ENCODE data around the gene TPCN2.
"Not testable (repeated sequence)": the region's sequence is repeated elsewhere in the genome, so short reads cannot be mapped to it uniquely, and the experiment has no call there.

The TPCN2 gene

GRCh38 chr11:69131644-69132300, 83.0 kb downstream of the TPCN2 start:
- Histone ChIP-seq H4K20me1 (ENCODE audit: insufficient read depth, low read length) (no peaks in the 10 kb centered on the region), H3K27ac (ENCODE audit: low read length) (no peak overlapping the region), H3K4me1 (ENCODE audit: insufficient read depth, low read length) (no peaks in the 10 kb centered on the region), H3K27me3 (ENCODE audit: insufficient read depth, low read length, poor library complexity) (no peaks in the 10 kb centered on the region), H3K4me3 (ENCODE audit: low read depth in 1 of 2, low read length in 2 of 2) (no peak overlapping the region), H3K9me3 (ENCODE audit: insufficient read depth, low read length, severe bottlenecking) (no peaks in the 10 kb centered on the region), H2AFZ (ENCODE audit: low read depth, low read length) (no peak overlapping the region), H3K79me2 (ENCODE audit: insufficient read depth, low read length) (no peaks in the 10 kb centered on the region), H3K36me3 (ENCODE audit: insufficient read depth, low read length) (no peaks in the 10 kb centered on the region), H3K9ac (ENCODE audit: low read depth, low read length) (no peak overlapping the region), H3K4me2 (ENCODE audit: insufficient read depth, low read length) (no peak overlapping the region)
- TF ChIP-seq CTCF (IDR thresholded peaks at IDR 0.05; ENCODE audit: borderline replicate concordance, extremely low read depth, low read length, poor library complexity, severe bottlenecking) = peak; percentile 29
- no peak for TF ChIP-seq EZH2 (IDR thresholded peaks at IDR 0.05; ENCODE audit: borderline replicate concordance, low read depth, low read length, severe bottlenecking)
- DNase-seq (no peak), ATAC-seq (ENCODE audit: insufficient read depth, low read depth) (no peak)

DNA sequence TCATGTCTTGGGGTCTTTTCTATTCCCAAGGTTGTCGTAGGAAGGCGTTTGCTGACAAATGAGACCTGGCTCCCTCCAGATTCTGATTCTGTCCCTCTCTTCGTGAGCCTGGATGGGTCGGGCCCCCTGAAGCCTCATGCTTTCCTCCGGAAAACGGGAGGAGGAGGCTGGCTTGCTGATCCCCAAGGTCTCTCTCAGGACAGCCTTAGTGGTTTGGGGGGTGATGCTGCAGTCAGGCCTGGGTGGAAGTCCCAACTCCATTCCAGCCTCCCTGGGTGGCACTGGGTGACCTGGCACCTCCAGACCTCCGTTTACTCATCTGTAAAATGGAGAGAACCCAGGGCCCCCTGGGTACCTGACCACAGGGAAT, 83.6 kb downstream of the TPCN2 start:
- H3K4me2 ChIP-seq (ENCODE audit: insufficient read depth, low read length) = no peak overlapping the region
- H3K27ac ChIP-seq (ENCODE audit: low read length) = no peak overlapping the region
- no peaks in the 10 kb centered on the region for H3K79me2 ChIP-seq (ENCODE audit: insufficient read depth, low read length)
- H3K36me3 ChIP-seq (ENCODE audit: insufficient read depth, low read length) = no peaks in the 10 kb centered on the region
- H2AFZ ChIP-seq (ENCODE audit: low read depth, low read length) = no peak overlapping the region
- ATAC-seq (ENCODE audit: insufficient read depth, low read depth) (no peak), DNase-seq (no peak)
- H3K4me1 ChIP-seq (ENCODE audit: insufficient read depth, low read length) = no peaks in the 10 kb centered on the region
- no peaks in the 10 kb centered on the region for H3K27me3 ChIP-seq (ENCODE audit: insufficient read depth, low read length, poor library complexity)
- no peaks in the 10 kb centered on the region for H3K9me3 ChIP-seq (ENCODE audit: insufficient read depth, low read length, severe bottlenecking)
- no peak overlapping the region for H3K4me3 ChIP-seq (ENCODE audit: low read depth in 1 of 2, low read length in 2 of 2)
- TF ChIP-seq EZH2 (IDR thresholded peaks at IDR 0.05; ENCODE audit: borderline replicate concordance, low read depth, low read length, severe bottlenecking) (no peak), CTCF (IDR thresholded peaks at IDR 0.05; ENCODE audit: borderline replicate concordance, extremely low read depth, low read length, poor library complexity, severe bottlenecking) (no peak)
- no peaks in the 10 kb centered on the region for H4K20me1 ChIP-seq (ENCODE audit: insufficient read depth, low read length)
- no peak overlapping the region for H3K9ac ChIP-seq (ENCODE audit: low read depth, low read length)

DNA sequence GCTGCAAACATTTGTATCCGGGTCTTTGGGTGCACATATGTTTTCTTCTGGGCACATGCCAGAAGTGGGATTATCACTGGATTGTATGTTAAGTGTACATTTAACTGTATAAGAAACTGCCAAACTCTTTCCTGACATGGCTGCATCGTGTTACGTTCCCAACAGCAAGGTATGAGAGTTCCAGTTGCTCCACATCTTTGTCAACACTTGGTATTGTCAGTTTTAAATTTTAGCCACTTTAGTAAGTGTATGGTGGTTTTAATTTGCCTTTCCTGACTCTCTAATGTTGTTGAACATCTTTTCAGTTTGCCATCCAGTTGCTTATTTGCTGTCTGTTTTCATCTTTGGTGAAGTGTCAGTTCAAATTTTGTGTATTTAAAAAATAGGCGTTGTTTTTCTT, 84.5 kb downstream of the TPCN2 start:
- Histone ChIP-seq H3K79me2 (ENCODE audit: insufficient read depth, low read length) (no peaks in the 10 kb centered on the region), H3K4me3 (ENCODE audit: low read depth in 1 of 2, low read length in 2 of 2) (no peak overlapping the region)

GRCh38 chr11:69134182-69134581, 85.5 kb downstream of the TPCN2 start:
- not testable (repeated sequence) for ATAC-seq (ENCODE audit: insufficient read depth, low read depth); H3K27ac ChIP-seq (ENCODE audit: low read length)

More for the DNA sequence above, 84.5 kb downstream of the TPCN2 start:
- no peaks in the 10 kb centered on the region for H3K27me3 ChIP-seq (ENCODE audit: insufficient read depth, low read length, poor library complexity)
- H3K9me3 ChIP-seq (ENCODE audit: insufficient read depth, low read length, severe bottlenecking) = no peaks in the 10 kb centered on the region
- ATAC-seq (ENCODE audit: insufficient read depth, low read depth) = no peak
- no peaks in the 10 kb centered on the region for H3K36me3 ChIP-seq (ENCODE audit: insufficient read depth, low read length)
- no peak overlapping the region for H3K4me2 ChIP-seq (ENCODE audit: insufficient read depth, low read length)
- H3K9ac ChIP-seq (ENCODE audit: low read depth, low read length) = no peak overlapping the region
- no peak for TF ChIP-seq CTCF (IDR thresholded peaks at IDR 0.05; ENCODE audit: borderline replicate concordance, extremely low read depth, low read length, poor library complexity, severe bottlenecking)
- no peak overlapping the region for H2AFZ ChIP-seq (ENCODE audit: low read depth, low read length)
- DNase-seq = no peak
- H3K27ac ChIP-seq (ENCODE audit: low read length) = no peak overlapping the region
- H3K4me1 ChIP-seq (ENCODE audit: insufficient read depth, low read length) = no peaks in the 10 kb centered on the region
- no peaks in the 10 kb centered on the region for H4K20me1 ChIP-seq (ENCODE audit: insufficient read depth, low read length)

More at GRCh38 chr11:69134182-69134581, 85.5 kb downstream of the TPCN2 start:
- not testable (repeated sequence) for H3K36me3 ChIP-seq (ENCODE audit: insufficient read depth, low read length); H3K27me3 ChIP-seq (ENCODE audit: insufficient read depth, low read length, poor library complexity); H3K79me2 ChIP-seq (ENCODE audit: insufficient read depth, low read length); H3K9ac ChIP-seq (ENCODE audit: low read depth, low read length); DNase-seq; H3K4me2 ChIP-seq (ENCODE audit: insufficient read depth, low read length); H2AFZ ChIP-seq (ENCODE audit: low read depth, low read length); H3K4me3 ChIP-seq (ENCODE audit: low read depth in 1 of 2, low read length in 2 of 2); H4K20me1 ChIP-seq (ENCODE audit: insufficient read depth, low read length); H3K4me1 ChIP-seq (ENCODE audit: insufficient read depth, low read length); H3K9me3 ChIP-seq (ENCODE audit: insufficient read depth, low read length, severe bottlenecking)

Data from DND-41 (cell line).